Uterus (tissue), 2 donors: ENCODE data around the gene ACE.
A peak's percentile ranks its signal among the peaks of the same experiment; 100 is the strongest.

ENCODE experiments used
- POLR2A ChIP-seq, 2 donors: fragments of 450-650 bp; IDR thresholded peaks; one replicate each; pipeline ENCODE4 v1.6.1; 2016; ENCODE audit warnings: antibody characterized with exemption in 2 of 2, mild to moderate bottlenecking in 1 of 2, moderate library complexity in 1 of 2
- TF ChIP-seq, protein P1 (sequence below), 4 experiments: fragments of 200-600 bp in 2 of 4; fragments of 450-650 bp in 2 of 4; sonication (generic) in 2 of 4; IDR thresholded peaks; one replicate each; pipeline ENCODE4 v1.5.1; 2016 to 2019; ENCODE audit warnings: antibody characterized with exemption in 4 of 4, mild to moderate bottlenecking in 2 of 4, moderate library complexity in 1 of 4

GRCh38 chr17:63435681-63436522 is 41.0 kb upstream of the ACE start:
- TF ChIP-seq, protein P1, sequence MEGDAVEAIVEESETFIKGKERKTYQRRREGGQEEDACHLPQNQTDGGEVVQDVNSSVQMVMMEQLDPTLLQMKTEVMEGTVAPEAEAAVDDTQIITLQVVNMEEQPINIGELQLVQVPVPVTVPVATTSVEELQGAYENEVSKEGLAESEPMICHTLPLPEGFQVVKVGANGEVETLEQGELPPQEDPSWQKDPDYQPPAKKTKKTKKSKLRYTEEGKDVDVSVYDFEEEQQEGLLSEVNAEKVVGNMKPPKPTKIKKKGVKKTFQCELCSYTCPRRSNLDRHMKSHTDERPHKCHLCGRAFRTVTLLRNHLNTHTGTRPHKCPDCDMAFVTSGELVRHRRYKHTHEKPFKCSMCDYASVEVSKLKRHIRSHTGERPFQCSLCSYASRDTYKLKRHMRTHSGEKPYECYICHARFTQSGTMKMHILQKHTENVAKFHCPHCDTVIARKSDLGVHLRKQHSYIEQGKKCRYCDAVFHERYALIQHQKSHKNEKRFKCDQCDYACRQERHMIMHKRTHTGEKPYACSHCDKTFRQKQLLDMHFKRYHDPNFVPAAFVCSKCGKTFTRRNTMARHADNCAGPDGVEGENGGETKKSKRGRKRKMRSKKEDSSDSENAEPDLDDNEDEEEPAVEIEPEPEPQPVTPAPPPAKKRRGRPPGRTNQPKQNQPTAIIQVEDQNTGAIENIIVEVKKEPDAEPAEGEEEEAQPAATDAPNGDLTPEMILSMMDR (IDR thresholded peaks at IDR 0.05) = peak in 1 of 4 experiments; percentile 5
- no peak for TF ChIP-seq POLR2A (IDR thresholded peaks at IDR 0.05)
